Measurements from ENCODE around the gene NEU1.

DNA sequence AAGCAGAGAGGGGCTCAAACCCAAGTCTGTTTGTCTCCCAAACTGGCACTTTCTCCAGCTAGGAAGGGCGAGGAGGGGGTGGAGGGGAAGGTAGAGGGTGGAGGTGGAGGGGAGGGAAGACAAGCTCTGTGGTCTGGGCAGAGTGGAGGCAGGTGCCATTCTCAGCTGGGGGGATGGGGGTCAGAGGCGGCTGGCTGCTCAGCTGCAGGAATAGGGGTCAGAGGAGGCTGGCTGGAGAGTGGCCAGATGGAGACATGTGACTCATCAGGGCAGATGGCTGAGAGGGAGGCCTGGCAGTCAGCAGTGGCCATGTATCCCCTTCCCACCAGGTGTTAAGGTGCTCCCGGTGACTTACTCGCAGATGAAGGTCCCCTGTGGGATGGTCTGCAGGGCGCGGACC, 19.7 kb upstream of the NEU1 start:
- TF ChIP-seq POLR2A (IDR thresholded peaks at IDR 0.05): no peak
- TF ChIP-seq POLR2AphosphoS5 (IDR thresholded peaks at IDR 0.05): no peak
- TF ChIP-seq, protein P1, sequence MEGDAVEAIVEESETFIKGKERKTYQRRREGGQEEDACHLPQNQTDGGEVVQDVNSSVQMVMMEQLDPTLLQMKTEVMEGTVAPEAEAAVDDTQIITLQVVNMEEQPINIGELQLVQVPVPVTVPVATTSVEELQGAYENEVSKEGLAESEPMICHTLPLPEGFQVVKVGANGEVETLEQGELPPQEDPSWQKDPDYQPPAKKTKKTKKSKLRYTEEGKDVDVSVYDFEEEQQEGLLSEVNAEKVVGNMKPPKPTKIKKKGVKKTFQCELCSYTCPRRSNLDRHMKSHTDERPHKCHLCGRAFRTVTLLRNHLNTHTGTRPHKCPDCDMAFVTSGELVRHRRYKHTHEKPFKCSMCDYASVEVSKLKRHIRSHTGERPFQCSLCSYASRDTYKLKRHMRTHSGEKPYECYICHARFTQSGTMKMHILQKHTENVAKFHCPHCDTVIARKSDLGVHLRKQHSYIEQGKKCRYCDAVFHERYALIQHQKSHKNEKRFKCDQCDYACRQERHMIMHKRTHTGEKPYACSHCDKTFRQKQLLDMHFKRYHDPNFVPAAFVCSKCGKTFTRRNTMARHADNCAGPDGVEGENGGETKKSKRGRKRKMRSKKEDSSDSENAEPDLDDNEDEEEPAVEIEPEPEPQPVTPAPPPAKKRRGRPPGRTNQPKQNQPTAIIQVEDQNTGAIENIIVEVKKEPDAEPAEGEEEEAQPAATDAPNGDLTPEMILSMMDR (IDR thresholded peaks at IDR 0.05 in 8 of 11, conservative IDR thresholded peaks at IDR 0.05 in 3 of 11): no peak

Data from spleen (tissue), 7 donors.